ENCODE measurements around the gene OSBPL8.
"Not testable (repeated sequence)": the region's sequence is repeated elsewhere in the genome, so short reads cannot be mapped to it uniquely, and the experiment has no call there.

DNA sequence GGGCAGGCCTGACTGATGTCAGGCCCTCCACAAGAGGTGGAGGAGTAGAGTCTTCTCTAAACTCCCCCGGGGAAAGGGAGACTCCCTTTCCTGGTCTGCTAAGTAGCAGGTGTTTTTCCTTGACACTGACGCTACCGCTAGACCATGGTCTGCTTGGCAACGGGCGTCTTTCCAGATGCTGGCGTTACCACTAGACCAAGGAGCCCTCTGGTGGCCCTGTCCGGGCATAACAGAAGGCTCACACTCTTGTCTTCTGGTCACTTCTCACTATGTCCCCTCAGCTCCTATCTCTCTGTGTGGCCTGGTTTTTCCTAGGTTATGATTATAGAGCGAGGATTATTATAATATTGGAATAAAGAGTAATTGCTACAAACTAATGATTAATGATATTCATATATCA, 86.7 kb downstream of the OSBPL8 start:
- TF ChIP-seq POLR2A (IDR thresholded peaks at IDR 0.05): not testable (repeated sequence)
- TF ChIP-seq, protein P1, sequence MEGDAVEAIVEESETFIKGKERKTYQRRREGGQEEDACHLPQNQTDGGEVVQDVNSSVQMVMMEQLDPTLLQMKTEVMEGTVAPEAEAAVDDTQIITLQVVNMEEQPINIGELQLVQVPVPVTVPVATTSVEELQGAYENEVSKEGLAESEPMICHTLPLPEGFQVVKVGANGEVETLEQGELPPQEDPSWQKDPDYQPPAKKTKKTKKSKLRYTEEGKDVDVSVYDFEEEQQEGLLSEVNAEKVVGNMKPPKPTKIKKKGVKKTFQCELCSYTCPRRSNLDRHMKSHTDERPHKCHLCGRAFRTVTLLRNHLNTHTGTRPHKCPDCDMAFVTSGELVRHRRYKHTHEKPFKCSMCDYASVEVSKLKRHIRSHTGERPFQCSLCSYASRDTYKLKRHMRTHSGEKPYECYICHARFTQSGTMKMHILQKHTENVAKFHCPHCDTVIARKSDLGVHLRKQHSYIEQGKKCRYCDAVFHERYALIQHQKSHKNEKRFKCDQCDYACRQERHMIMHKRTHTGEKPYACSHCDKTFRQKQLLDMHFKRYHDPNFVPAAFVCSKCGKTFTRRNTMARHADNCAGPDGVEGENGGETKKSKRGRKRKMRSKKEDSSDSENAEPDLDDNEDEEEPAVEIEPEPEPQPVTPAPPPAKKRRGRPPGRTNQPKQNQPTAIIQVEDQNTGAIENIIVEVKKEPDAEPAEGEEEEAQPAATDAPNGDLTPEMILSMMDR (IDR thresholded peaks at IDR 0.05): not testable (repeated sequence)

Measured in lower leg skin (tissue), 3 donors.